Esophagus squamous epithelium (tissue), 5 donors: ENCODE results near the gene TTC8. TPM values are rescaled to one million over a fixed set of nuclear protein-coding genes. Genes with fewer than 3 reads are reported as not detected.

Experiments used
- DNase-seq: peaks from one replicate; lab custom pipeline; 2025; lab: John Stamatoyannopoulos, UW
- H3K27ac ChIP-seq, 4 donors: fragments of 200-600 bp; sonication (generic); one replicate each; pipeline ENCODE4 v1.5.1; 2016 to 2019; ENCODE audit warnings: mild to moderate bottlenecking in 1 of 4
- H3K27me3 ChIP-seq, 4 donors: fragments of 200-600 bp; sonication (generic); 1 replicate in 3 of 4; 2 replicates in 1 of 4; pipeline versions ENCODE4 v1.5.1 to v1.6.0; 2017 to 2021; ENCODE audit warnings: antibody characterized with exemption in 1 of 4
- H3K36me3 ChIP-seq, 3 donors: fragments of 200-600 bp; sonication (generic); one replicate each; pipeline ENCODE4 v1.5.1; 2016 to 2019
- H3K4me1 ChIP-seq, 3 donors: fragments of 200-600 bp; sonication (generic); one replicate each; pipeline ENCODE4 v1.5.1; 2017 to 2019
- H3K4me3 ChIP-seq, 4 donors: fragments of 200-600 bp; sonication (generic); 1 replicate in 3 of 4; 2 replicates in 1 of 4; pipeline ENCODE4 v1.5.1; 2016 to 2019; ENCODE audit warnings: mild to moderate bottlenecking in 2 of 4, moderate library complexity in 1 of 4
- H3K9me3 ChIP-seq, 3 donors: fragments of 200-600 bp; sonication (generic); one replicate each; pipeline ENCODE4 v1.5.1; 2016 to 2019
- POLR2A ChIP-seq, 4 donors: fragments of 450-650 bp; IDR thresholded peaks; one replicate each; pipeline ENCODE4 v1.6.1; 2017; ENCODE audit warnings: antibody characterized with exemption in 4 of 4, mild to moderate bottlenecking in 4 of 4, moderate library complexity in 3 of 4
- WGBS, 2 donors: methylation state at CpG; one replicate each; pipeline ENCODE4 v1.1.5; 2018; 5-methylcytosine and 5-hydroxymethylcytosine counted together
- intact Hi-C: fragments of 100-400 bp; cut with DNase I; formaldehyde crosslinking; loops from one replicate; pipeline ENCODE4 v1.15.0; 2022
- total RNA-seq, 4 donors: library from RNA; depleted of rRNA; stranded (reverse); fragments of >200 nt; gene quantifications; one replicate each; pipeline ENCODE4 v1.1.0, GENCODE V29; 2016
- TF ChIP-seq, protein P1 (sequence below), 6 experiments: fragments of 450-650 bp in 4 of 6; fragments of 200-600 bp in 2 of 6; sonication (generic) in 2 of 6; IDR thresholded peaks; one replicate each; pipeline ENCODE4 v1.5.1; 2016 to 2019; ENCODE audit warnings: antibody characterized with exemption in 6 of 6, mild to moderate bottlenecking in 4 of 6, moderate library complexity in 4 of 6
- donor health status: DM: yes; HTN: yes; CAD: no.

Gene TTC8
- total RNA-seq, 4 donors from 2014 or later: 13.0 to 17.2 (median 15.8) TPM

GRCh38 chr14:88895116-88895515 is 70.7 kb downstream of the TTC8 start:
- WGBS, 2 donors: 59 to 74% methylated on average over 4 of the region's 4 CpGs
- no peaks in the 10 kb centered on the region for H3K4me1 ChIP-seq
- H3K9me3 ChIP-seq: no peaks in the 10 kb centered on the region
- H3K4me3 ChIP-seq: no peak overlapping the region
- peaks cover 0 to 9% (median 0%) of the 10 kb centered on the region in 4 donors for H3K27me3 ChIP-seq
- no peak overlapping the region for H3K27ac ChIP-seq
- DNase-seq: no peak
- intact Hi-C loops: no loop called here
- no peak for TF ChIP-seq POLR2A (IDR thresholded peaks at IDR 0.05)
- TF ChIP-seq, protein P1, sequence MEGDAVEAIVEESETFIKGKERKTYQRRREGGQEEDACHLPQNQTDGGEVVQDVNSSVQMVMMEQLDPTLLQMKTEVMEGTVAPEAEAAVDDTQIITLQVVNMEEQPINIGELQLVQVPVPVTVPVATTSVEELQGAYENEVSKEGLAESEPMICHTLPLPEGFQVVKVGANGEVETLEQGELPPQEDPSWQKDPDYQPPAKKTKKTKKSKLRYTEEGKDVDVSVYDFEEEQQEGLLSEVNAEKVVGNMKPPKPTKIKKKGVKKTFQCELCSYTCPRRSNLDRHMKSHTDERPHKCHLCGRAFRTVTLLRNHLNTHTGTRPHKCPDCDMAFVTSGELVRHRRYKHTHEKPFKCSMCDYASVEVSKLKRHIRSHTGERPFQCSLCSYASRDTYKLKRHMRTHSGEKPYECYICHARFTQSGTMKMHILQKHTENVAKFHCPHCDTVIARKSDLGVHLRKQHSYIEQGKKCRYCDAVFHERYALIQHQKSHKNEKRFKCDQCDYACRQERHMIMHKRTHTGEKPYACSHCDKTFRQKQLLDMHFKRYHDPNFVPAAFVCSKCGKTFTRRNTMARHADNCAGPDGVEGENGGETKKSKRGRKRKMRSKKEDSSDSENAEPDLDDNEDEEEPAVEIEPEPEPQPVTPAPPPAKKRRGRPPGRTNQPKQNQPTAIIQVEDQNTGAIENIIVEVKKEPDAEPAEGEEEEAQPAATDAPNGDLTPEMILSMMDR (IDR thresholded peaks at IDR 0.05): no peak
- no peaks in the 10 kb centered on the region for H3K36me3 ChIP-seq

DNA sequence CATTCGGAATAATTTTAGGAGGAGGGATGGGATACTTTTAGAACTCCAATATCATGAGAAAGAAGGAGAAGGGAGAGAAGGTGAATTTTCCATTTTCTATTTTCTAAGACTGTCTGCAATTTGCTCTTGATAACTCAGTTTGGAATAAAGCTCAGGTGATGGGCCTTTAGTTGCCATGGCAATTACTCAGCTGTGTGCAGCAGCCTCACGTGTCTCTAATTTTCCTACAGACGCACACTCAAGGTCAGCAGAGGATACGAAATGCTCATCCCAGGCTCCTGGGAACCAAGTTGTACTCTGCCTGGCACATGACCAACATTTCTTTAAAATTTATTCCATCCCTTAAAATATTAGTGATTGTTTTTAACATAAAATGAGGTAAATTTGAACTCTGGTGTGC is 76.7 kb downstream of the TTC8 start:
- intact Hi-C loops: no loop called here
- TF ChIP-seq POLR2A (IDR thresholded peaks at IDR 0.05): no peak
- TF ChIP-seq, protein P1 (IDR thresholded peaks at IDR 0.05): no peak

DNA sequence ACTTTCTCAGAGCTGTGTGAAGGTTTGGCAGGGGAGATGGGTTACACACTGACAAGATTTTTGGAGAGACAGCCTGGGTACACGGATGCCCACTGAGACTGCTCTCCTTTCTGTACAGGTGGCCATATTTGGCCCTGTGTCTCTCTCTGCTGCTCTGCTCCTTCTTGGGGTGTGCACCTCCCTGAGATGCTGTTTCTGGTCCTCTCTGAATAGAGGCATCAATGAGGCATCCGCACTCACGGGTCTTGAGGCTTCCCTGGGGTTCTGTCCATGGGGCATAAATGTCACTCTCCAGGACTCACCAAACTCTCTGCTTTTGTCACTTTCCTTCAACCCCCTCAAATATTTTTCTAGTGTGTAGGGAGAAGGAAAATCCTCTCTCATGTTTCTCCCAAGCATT is 77.5 kb downstream of the TTC8 start:
- 71 to 77% methylated on average over 3 of the region's 3 CpGs for WGBS, 2 donors
- H3K36me3 ChIP-seq: no peaks in the 10 kb centered on the region
- TF ChIP-seq, protein P1 (IDR thresholded peaks at IDR 0.05): no peak
- no peak for TF ChIP-seq POLR2A (IDR thresholded peaks at IDR 0.05)
- intact Hi-C loops: no loop called here
- peaks cover 0 to under 1% (median 0%) of the 10 kb centered on the region in 3 donors for H3K9me3 ChIP-seq
- no peak overlapping the region for H3K4me3 ChIP-seq
- no peaks in the 10 kb centered on the region for H3K4me1 ChIP-seq
- no peak overlapping the region for H3K27ac ChIP-seq
- H3K27me3 ChIP-seq: peaks cover 0 to 14% (median 0%) of the 10 kb centered on the region in 4 donors
- DNase-seq: no peak

More for the DNA sequence above, 76.7 kb downstream of the TTC8 start:
- Histone ChIP-seq H3K27me3 (peaks cover 0 to 14% (median 0%) of the 10 kb centered on the region in 4 donors), H3K27ac (no peak overlapping the region), H3K9me3 (no peaks in the 10 kb centered on the region), H3K4me1 (no peaks in the 10 kb centered on the region), H3K4me3 (no peak overlapping the region), H3K36me3 (no peaks in the 10 kb centered on the region)
- 59 to 81% methylated on average over 4 of the region's 4 CpGs for WGBS, 2 donors
- no peak for DNase-seq

DNA sequence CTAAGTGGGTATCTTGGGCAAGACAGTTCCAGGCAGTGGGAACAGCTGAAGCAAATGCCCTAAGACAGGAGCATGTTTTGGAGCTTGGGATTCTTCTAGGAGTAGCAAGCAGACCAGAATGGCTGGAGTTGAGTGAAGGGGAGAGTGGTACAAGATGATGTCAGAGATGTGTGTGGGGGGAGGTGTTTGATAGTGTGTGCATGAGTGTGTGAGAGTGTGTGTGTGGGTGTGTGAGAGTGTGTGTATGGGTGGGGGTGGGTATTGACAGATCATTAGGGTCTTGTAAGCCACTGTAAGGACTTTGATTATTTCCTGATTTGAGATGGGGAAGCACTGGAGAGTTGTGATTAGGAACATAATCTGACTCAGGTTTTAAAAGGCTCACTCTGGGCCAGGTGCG is 78.4 kb downstream of the TTC8 start:
- Histone ChIP-seq H3K4me3 (no peak overlapping the region), H3K27me3 (peaks cover 0 to 14% (median 0%) of the 10 kb centered on the region in 4 donors), H3K9me3 (peaks cover 0 to 9% (median 3%) of the 10 kb centered on the region in 3 donors), H3K4me1 (no peaks in the 10 kb centered on the region), H3K27ac (no peak overlapping the region), H3K36me3 (no peaks in the 10 kb centered on the region)
- DNase-seq: no peak
- intact Hi-C loops: no loop called here
- 82 to 85% methylated on average over 1 of the region's 1 CpG for WGBS, 2 donors
- TF ChIP-seq POLR2A (IDR thresholded peaks at IDR 0.05): no peak
- TF ChIP-seq, protein P1 (IDR thresholded peaks at IDR 0.05): no peak

DNA sequence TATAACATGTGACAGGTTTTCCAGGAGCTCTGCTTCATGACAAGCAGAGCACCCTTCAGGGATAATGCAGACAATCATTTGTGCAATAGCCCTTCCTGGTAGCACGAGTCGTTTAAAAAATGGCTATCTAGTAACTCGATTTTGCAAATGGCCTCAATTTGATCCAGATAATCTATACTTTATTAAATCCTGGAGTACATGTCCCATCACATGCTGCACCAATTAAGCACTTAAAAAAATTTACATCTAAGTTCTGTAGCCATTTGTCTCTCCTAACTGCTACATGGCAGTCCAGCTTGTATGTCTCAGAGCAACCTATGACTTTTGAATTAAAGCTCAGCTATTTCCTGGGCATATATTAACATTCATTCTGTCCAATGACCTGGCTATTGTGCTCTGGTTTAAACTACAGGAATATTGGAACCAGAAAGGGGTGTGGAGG is 79.8 kb downstream of the TTC8 start:
- 87 to 93% methylated on average over 3 of the region's 3 CpGs for WGBS, 2 donors
- H3K9me3 ChIP-seq: peaks cover 0 to 11% (median 3%) of the 10 kb centered on the region in 3 donors
- DNase-seq: no peak
- peaks cover 0 to 14% (median 0%) of the 10 kb centered on the region in 4 donors for H3K27me3 ChIP-seq
- intact Hi-C loops: no loop called here
- no peak overlapping the region for H3K4me3 ChIP-seq
- TF ChIP-seq, protein P1 (IDR thresholded peaks at IDR 0.05): no peak
- no peak for TF ChIP-seq POLR2A (IDR thresholded peaks at IDR 0.05)
- no peaks in the 10 kb centered on the region for H3K36me3 ChIP-seq
- H3K4me1 ChIP-seq: no peaks in the 10 kb centered on the region
- no peak overlapping the region for H3K27ac ChIP-seq
